H1 (cell line): ENCODE data around the gene TERB1. TPM values are rescaled to one million over a fixed set of nuclear protein-coding genes. Genes with fewer than 3 reads are reported as not detected.

Source experiments
- CHD7 ChIP-seq: fragments of 300-600 bp; sonication (generic); IDR thresholded peaks from 2 replicates; pipeline ENCODE4 v1.7.1; 2012; ENCODE audit warnings: low read length, moderate library complexity, mild to moderate bottlenecking, inconsistent platforms; ENCODE audit not compliant: insufficient replicate concordance
- KDM1A ChIP-seq: fragments of 200-600, 300-600 bp; sonication (generic); IDR thresholded peaks from 2 replicates; pipeline ENCODE4 v1.7.1; 2016; ENCODE audit warnings: mild to moderate bottlenecking, low read length, borderline replicate concordance
- RXRA ChIP-seq: IDR thresholded peaks from 2 replicates; pipeline ENCODE4 v1.6.1; 2011; ENCODE audit warnings: low read depth, mild to moderate bottlenecking, low read length, moderate library complexity; ENCODE audit not compliant: insufficient read depth
- polyA plus RNA-seq, 7 experiments: library from polyadenylated mRNA; depleted of rRNA in 3 of 7; stranded (reverse) in 5 of 7; unstranded in 2 of 7; fragments of >200 nt in 5 of 7; fragments of 200-250 nt in 2 of 7; gene quantifications; 1 replicate in 5 of 7; 2 replicates in 1 of 7; 4 replicates in 1 of 7; pipeline versions ENCODE4 v1.2.1 to v1.2.3, GENCODE V29; 2011 to 2013; ENCODE audit warnings: missing spikeins in 2 of 7, mixed read lengths in 2 of 7
- total RNA-seq: library from RNA; stranded (reverse); fragmentation: NEBNext Ultra II Directional; extraction: Animal tissue kit (Norgen Biotek cat#: 25700); gene quantifications from 2 replicates; pipeline ENCODE4 v1.2.1, GENCODE V29; 2021

The TERB1 gene
- total and polyA plus RNA-seq, 2 of the 8 experiments (the other 6 are each of a cell fraction or from before 2014, with no cell fraction given), result not detected

DNA sequence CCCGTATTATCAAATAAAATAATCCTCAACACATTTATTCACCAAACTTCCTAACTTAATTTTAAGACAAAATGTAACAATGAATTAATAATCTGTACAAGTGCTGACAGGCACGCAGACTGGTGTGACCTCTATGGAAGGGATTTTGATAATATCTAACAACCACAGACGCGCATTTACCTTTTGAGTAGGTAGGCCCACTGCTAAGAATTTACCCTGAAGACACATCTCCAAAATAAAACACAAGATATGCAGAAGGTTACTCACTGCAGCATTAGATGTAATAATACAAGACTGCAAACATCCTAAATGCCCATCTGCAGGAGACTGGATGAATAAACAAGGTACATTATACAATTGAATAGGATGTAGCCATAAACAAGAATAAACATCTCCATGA is 82.1 kb downstream of the TERB1 start (continued):
- TF ChIP-seq CHD7 (no peak), RXRA (no peak), KDM1A (no peak)
